Fibroblast of mammary gland (primary cell): ENCODE measurements around the gene ZNF541.
A peak's percentile ranks its signal among the peaks of the same experiment; 100 is the strongest.
"Not testable (repeated sequence)": the region's sequence is repeated elsewhere in the genome, so short reads cannot be mapped to it uniquely, and the experiment has no call there.

Experiments used
- DNase-seq: peaks from one replicate; pipeline ENCODE4 v3.0.0-alpha.2; 2010; ENCODE audit warnings: low read depth
- H3K4me3 ChIP-seq: 2 replicates; pipeline ENCODE4 v1.5.1; 2011; ENCODE audit warnings: low read depth, mild to moderate bottlenecking, low read length, moderate library complexity; ENCODE audit not compliant: control insufficient read depth
- TF ChIP-seq, protein P1 (sequence below): conservative IDR thresholded peaks from 2 replicates; pipeline ENCODE4 v1.5.1; 2011; ENCODE audit warnings: low read depth, low read length, inconsistent platforms; ENCODE audit not compliant: control insufficient read depth, insufficient read depth

The ZNF541 gene

DNA sequence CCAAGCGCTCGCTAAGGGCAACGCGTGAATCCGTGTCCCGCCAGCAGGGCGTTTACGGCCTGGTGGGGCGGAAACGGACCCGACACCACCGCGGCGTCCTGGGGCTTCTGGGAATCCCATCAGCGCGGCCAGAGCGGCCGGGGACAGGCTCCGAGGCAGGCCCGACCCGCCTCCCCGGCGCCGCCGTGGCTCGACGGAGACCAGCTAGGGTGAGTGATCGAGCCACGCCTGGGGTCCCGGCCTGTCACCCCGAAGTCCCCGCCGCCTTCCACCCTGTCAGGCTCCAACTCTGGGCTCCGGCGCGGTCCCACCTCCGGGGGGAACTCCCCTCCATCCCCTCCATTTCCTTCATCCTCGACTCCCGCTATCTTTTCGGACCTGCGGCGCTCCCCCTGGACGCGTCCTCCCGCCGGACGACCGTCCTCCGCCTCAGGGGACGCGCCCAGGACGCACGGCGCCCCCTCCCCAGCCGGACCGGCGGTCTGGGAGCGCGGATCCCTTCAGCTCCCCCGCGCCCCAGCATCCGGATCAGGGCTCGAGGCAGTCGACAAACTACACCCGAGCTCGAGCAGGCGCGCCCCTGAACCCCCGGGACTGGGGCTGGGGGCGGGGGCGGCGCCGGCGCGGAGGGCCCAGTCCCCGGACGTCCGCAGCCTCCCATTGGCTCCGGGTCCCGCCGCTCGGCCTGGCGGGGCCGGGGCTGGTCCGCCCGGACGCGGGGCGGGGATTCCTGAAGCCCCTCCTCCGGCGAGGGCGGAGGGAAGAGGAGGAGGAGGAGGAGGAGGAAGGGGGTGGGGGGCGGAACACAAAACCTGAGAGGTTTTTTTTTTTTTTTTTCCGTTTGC, 35.3 kb upstream of the ZNF541 start:
- peak; percentile 87 for DNase-seq
- TF ChIP-seq, protein P1, sequence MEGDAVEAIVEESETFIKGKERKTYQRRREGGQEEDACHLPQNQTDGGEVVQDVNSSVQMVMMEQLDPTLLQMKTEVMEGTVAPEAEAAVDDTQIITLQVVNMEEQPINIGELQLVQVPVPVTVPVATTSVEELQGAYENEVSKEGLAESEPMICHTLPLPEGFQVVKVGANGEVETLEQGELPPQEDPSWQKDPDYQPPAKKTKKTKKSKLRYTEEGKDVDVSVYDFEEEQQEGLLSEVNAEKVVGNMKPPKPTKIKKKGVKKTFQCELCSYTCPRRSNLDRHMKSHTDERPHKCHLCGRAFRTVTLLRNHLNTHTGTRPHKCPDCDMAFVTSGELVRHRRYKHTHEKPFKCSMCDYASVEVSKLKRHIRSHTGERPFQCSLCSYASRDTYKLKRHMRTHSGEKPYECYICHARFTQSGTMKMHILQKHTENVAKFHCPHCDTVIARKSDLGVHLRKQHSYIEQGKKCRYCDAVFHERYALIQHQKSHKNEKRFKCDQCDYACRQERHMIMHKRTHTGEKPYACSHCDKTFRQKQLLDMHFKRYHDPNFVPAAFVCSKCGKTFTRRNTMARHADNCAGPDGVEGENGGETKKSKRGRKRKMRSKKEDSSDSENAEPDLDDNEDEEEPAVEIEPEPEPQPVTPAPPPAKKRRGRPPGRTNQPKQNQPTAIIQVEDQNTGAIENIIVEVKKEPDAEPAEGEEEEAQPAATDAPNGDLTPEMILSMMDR = peak; percentile 26
- H3K4me3 ChIP-seq = peak overlapping the region; percentile 79

DNA sequence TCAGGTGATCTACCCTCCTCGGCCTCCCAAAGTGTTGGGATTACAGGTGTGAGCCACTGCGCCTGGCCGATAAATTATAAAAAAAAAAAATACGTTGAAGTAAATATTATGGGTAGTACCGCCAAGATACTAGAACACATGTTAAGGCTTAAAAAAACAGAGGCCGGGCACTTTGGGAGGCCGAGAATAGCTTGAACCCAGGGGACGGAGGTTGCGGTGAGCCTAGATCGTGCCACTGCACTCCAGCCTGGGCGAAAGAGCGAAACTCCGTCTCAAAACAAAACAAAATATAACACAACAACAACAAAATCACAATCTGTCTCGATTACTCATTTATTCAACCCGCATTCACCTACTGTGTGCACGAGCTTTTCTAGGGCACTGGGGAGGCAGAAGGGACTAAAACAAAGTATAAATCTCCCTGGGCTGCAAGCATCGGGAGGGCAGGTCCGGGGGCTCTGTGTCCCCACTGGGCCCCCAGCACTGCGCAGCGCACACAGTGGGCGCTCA, 34.7 kb upstream of the ZNF541 start:
- H3K4me3 ChIP-seq = peak overlapping the region; percentile 79
- DNase-seq = no peak
- TF ChIP-seq, protein P1 = no peak

DNA sequence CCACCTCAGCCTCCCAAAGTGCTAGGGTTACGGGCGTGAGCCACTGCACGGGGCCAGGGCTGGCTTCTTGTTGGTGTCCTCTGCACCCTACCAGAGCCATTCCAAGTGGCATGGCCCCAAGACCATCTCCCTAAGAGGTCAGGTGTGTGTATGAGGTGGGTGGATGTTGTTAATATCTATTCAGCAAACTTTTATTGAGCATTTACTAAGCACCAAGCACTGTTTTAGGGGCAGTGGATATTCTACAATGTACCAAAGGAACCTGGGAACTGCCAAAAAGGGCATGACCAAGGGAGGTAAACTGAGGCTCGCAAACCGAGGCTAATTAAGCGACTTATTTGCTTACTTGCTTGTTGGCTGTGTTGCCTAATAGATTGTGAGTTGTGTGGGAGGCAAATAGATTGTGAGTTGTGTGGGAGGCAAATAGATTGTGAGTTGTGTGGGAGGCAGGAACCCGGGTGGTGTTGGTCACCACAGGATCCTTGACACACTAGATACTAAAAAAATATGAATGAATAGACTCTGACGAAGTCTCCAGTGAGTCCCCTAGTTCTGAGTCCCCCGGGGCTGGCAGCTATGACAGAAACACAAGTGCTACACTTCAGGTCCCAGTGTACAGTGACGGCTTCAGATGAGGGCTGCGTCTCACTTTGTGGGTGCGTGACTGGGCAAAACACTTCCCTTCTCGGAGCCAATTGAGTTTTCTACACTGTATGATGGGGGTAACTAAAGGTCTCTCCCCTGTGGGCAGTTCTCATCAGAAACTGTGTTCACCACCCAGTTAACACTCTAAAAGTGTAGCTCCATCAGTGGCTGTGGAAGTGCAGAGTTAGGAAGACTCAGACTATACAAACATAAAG, 31.0 kb upstream of the ZNF541 start:
- no peak overlapping the region for H3K4me3 ChIP-seq
- no peak for DNase-seq

DNA sequence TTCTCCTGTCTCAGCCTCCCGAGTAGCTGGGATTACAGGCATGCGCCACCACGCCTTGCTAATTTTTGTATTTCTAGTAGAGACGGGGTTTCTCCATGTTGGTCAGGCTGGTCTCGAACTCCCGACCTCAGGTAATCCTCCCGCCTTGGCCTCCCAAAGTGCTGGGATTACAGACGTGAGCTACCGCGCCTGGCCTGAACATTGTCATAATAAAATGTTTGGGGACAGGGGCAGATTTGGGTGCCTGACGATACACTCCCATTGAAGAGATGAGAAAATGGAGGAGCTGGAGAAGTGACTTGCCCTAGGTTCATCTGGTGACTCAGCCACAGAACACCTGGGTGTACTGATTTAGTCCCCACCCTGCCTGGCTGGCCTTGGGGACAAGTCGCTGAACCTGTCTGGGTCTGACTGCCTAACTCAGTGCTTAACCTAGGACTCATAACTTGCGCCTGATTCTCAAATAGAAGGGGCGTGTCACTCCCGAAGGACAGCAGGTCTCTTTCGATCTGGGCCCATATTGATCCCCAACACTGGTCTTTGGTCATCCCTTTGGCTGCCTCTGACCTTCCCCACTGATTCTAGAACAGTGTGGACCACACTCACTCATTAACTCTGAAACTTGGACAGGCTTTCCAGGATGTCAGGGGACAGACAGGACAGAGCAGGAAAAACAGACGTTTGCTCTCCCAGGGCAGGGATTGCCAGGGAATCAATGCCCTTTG, 28.4 kb upstream of the ZNF541 start:
- no peak for DNase-seq
- TF ChIP-seq, protein P1 = no peak
- peak overlapping the region; percentile 67 for H3K4me3 ChIP-seq

More for the DNA sequence above, 31.0 kb upstream of the ZNF541 start:
- TF ChIP-seq, protein P1 = no peak

DNA sequence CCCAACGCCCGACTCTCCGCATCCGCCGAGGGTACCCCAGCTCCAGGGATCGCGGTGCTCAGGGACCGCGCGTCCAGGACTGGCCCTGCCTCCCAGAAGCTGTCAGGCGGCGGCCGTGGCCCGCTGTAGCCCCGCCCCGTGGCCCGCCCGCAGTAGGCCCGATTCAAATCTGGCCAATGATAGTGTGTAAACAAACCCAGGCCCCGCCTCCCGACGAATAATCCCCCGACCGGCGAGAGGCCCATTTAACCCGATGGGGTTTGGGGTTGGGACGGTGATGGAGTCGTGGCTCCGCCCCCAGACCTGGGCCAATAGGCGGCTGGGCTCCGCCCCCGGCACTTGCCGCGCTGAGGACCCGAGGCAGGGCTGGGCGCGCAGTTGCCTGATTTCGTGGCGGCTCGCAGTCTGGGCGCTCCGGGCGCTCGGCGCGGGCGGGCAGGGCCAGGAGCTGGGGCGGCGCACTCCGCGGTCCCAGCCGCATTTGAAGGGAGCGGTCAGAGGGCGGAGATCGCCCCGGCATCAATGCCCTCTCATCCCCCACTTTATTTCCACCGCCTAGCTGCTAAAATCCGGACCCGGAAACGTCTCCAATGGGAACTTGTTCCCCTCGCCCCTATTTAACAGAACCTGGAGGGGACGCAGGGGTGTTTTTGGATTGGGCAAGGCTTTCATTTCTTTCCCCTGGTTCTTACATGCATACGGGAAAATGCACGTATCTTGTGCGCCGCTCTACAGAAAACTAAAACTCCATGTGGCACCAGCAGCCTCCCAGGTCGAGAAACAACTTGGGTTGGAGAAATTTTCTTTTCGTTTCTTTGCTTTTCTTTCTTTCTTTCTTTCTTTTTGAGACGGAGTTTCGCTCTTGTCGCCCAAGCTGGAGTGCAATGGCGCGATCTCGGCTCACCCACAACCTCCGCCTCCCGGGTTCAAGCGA, 27.6 kb upstream of the ZNF541 start:
- TF ChIP-seq, protein P1 = no peak
- peak overlapping the region; percentile 67 for H3K4me3 ChIP-seq
- peak; percentile 98 for DNase-seq

DNA sequence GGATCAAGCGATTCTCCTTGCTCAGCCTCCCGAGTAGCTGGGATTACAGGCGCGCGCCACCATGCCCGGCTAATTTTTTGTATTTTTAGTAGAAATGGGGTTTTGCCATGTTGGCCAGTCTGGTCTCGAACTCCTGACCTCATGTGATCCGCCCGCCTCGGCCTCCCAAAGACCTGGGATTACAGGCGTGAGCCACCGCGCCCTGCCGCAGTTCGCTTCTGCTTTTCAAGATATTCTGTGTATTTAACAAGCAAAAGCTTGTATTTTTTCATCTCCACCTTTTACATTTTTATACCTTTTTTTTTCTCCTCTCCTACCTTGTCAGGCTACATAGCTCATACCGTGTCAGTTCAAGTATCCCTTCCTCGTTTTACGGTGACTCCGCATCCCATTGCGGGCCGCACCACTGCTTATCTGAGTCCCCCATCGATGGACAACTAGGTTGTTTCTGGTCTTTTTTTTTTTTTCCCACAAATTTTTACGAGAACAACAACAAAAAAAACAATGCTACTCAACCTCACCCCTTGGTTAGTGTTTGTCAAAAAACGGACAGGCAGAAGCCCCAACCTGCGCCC, 26.8 kb upstream of the ZNF541 start:
- DNase-seq = not testable (repeated sequence)
- H3K4me3 ChIP-seq = peak overlapping the region; percentile 66
